ENCODE data around the gene ARID1B. TPM values are rescaled to one million over a fixed set of nuclear protein-coding genes. Genes with fewer than 3 reads are reported as not detected.

Gene ARID1B
- total RNA-seq, 2 donors from 2014 or later = 74.0 to 110 TPM

DNA sequence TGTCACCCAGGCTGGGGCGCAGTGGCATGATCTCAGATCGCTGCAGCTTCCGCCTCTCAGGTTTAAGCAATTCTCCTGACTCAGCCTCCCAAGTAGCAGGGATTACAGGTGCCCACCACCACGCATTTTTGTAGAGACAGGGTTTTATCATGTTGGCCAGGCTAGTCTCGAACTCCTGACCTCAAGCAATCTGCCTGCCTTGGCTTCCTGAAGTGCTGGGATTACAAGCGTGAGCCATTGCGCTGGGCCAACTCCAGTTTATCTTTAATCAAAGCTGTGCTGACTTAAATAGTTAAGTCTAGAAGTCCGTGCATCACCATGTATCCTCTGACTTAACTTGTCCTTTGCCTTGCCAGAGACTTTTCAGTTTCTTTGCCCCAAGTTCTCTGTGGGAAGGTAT lies 321.8 kb downstream of the ARID1B start:
- Mint-ChIP-seq H3K27me3 (ENCODE audit: insufficient read depth) (no peaks in the 10 kb centered on the region), H3K4me3 (no peak overlapping the region), H3K36me3 (ENCODE audit: low read depth) (peaks cover 14% of the 10 kb centered on the region), H3K27ac (no peak overlapping the region), H3K9me3 (no peaks in the 10 kb centered on the region), H3K4me1 (peaks cover 39% of the 10 kb centered on the region)
- H3K27me3 ChIP-seq (ENCODE audit: control insufficient read depth, insufficient read depth, low read length, poor library complexity, severe bottlenecking) = no peaks in the 10 kb centered on the region
- no peak overlapping the region for H3K4me3 ChIP-seq (ENCODE audit: low read length)
- H3K27ac ChIP-seq (ENCODE audit: low read depth, low read length) = no peak overlapping the region
- H3K4me1 ChIP-seq (ENCODE audit: control insufficient read depth, insufficient read depth, low read length) = peaks cover 23% of the 10 kb centered on the region
- TF ChIP-seq CTCF (conservative IDR thresholded peaks at IDR 0.05) = no peak
- H3K36me3 ChIP-seq (ENCODE audit: control insufficient read depth, insufficient read depth, low read length) = peaks cover 18% of the 10 kb centered on the region
- no peak for DNase-seq
- H3K9me3 ChIP-seq (ENCODE audit: control insufficient read depth, low read length) = no peaks in the 10 kb centered on the region
- H3K9ac ChIP-seq (ENCODE audit: extremely low read depth, low read length, poor library complexity, severe bottlenecking) = no peak overlapping the region
- 76 to 84% methylated on average over 8 of the region's 8 CpGs for WGBS, 2 experiments (ENCODE audit: insufficient coverage in 1 of 2, insufficient read length in 1 of 2)

DNA sequence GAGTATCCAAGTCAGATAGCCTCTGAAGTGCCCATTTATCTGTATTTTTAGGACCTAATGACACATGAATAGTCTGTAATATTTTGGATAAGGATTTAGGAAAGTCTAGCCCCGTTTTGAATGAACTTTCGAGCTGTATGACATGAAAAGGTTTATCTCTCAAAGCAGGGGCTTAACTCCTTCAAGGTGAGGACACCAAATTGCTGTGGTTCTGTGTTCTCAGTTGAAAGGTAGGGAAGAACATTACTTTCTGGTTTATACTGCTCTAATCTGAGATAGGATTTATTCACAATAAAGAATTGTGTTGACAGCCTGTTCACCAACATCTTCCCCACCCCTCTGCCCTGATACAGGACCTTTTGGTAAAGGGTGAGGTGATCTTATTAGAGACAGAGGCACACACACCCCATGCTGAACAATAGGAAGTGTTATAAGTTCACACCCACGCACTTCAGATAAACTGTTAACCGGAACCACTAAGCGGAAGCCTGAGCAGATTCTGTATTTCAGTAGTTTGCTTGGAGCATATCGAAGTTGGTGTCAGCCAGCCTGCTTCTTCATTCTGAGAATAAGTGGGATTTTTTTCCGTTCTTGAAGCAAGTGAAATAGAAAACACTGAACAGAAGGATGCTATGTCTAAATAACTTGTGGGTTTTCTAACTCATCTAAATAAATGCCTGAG lies 322.9 kb downstream of the ARID1B start:
- no peak for DNase-seq
- Mint-ChIP-seq H3K4me1 (peaks cover 39% of the 10 kb centered on the region), H3K36me3 (ENCODE audit: low read depth) (peaks cover 15% of the 10 kb centered on the region), H3K4me3 (no peak overlapping the region), H3K27me3 (ENCODE audit: insufficient read depth) (no peaks in the 10 kb centered on the region), H3K27ac (no peak overlapping the region), H3K9me3 (no peaks in the 10 kb centered on the region)
- no peaks in the 10 kb centered on the region for H3K27me3 ChIP-seq (ENCODE audit: control insufficient read depth, insufficient read depth, low read length, poor library complexity, severe bottlenecking)
- no peak overlapping the region for H3K4me3 ChIP-seq (ENCODE audit: low read length)
- no peak overlapping the region for H3K9ac ChIP-seq (ENCODE audit: extremely low read depth, low read length, poor library complexity, severe bottlenecking)
- H3K36me3 ChIP-seq (ENCODE audit: control insufficient read depth, insufficient read depth, low read length) = peaks cover 26% of the 10 kb centered on the region
- no peak overlapping the region for H3K27ac ChIP-seq (ENCODE audit: low read depth, low read length)
- H3K9me3 ChIP-seq (ENCODE audit: control insufficient read depth, low read length) = no peaks in the 10 kb centered on the region
- peaks cover 23% of the 10 kb centered on the region for H3K4me1 ChIP-seq (ENCODE audit: control insufficient read depth, insufficient read depth, low read length)
- no peak for TF ChIP-seq CTCF (conservative IDR thresholded peaks at IDR 0.05)
- 87 to 91% methylated on average over 7 of the region's 7 CpGs for WGBS, 2 experiments (ENCODE audit: insufficient coverage in 1 of 2, insufficient read length in 1 of 2)

DNA sequence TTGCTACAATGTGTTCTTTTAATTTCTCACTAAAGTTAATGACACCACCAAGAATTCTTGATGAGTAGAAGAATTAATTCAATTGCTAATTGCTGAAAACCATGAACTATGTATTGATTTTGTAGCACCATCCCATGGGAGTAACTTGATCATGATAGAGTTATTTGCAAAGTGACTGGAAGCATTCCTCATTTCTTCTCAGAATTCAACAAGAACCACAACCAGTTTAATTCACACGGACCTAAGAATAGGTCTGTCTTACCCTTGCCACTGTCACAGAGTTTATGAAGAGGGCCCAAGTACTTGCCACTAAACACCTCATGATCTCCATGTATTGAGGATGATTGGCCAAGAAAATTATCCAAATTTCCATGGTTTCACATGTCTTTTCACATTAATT lies 324.0 kb downstream of the ARID1B start:
- no peak overlapping the region for H3K4me3 Mint-ChIP-seq
- Histone ChIP-seq H3K4me1 (ENCODE audit: control insufficient read depth, insufficient read depth, low read length) (peaks cover 21% of the 10 kb centered on the region), H3K27ac (ENCODE audit: low read depth, low read length) (no peak overlapping the region), H3K36me3 (ENCODE audit: control insufficient read depth, insufficient read depth, low read length) (peaks cover 26% of the 10 kb centered on the region), H3K9me3 (ENCODE audit: control insufficient read depth, low read length) (no peaks in the 10 kb centered on the region), H3K9ac (ENCODE audit: extremely low read depth, low read length, poor library complexity, severe bottlenecking) (no peak overlapping the region), H3K4me3 (ENCODE audit: low read length) (no peak overlapping the region), H3K27me3 (ENCODE audit: control insufficient read depth, insufficient read depth, low read length, poor library complexity, severe bottlenecking) (no peaks in the 10 kb centered on the region)
- H3K36me3 Mint-ChIP-seq (ENCODE audit: low read depth) = peaks cover 14% of the 10 kb centered on the region
- peaks cover 35% of the 10 kb centered on the region for H3K4me1 Mint-ChIP-seq
- H3K27ac Mint-ChIP-seq = no peak overlapping the region
- TF ChIP-seq CTCF (conservative IDR thresholded peaks at IDR 0.05) = no peak
- no peaks in the 10 kb centered on the region for H3K9me3 Mint-ChIP-seq
- no peaks in the 10 kb centered on the region for H3K27me3 Mint-ChIP-seq (ENCODE audit: insufficient read depth)
- WGBS, 2 experiments (ENCODE audit: insufficient coverage in 1 of 2, insufficient read length in 1 of 2) = 96 to 100% methylated on average over 1 of the region's 1 CpG
- DNase-seq = no peak

Data from endodermal cell (in vitro differentiated cells).